ENCODE data around the gene ZCCHC8.
"Not testable (repeated sequence)": the region's sequence is repeated elsewhere in the genome, so short reads cannot be mapped to it uniquely, and the experiment has no call there.

The ZCCHC8 gene

GRCh38 chr12:122500685-122501488, at the start of gene ZCCHC8:
TSS of gene ZCCHC8 (minus strand) at chr12:122500932. CDS start at chr12:122500840, 92 bp downstream.
- DNase-seq = peak; percentile 97

- DNase-seq = no peak
Measured at GRCh38 chr12:122547330-122547729, 46.6 kb upstream of the ZCCHC8 start.

- DNase-seq = no peak
Measured at GRCh38 chr12:122545855-122546254, 45.1 kb upstream of the ZCCHC8 start.

GRCh38 chr12:122544537-122544936, 43.8 kb upstream of the ZCCHC8 start:
- DNase-seq = no peak

GRCh38 chr12:122538496-122538895, 37.8 kb upstream of the ZCCHC8 start:
- DNase-seq = no peak

GRCh38 chr12:122537021-122537420, 36.3 kb upstream of the ZCCHC8 start:
- DNase-seq = no peak

- DNase-seq = no peak
Measured at GRCh38 chr12:122533856-122534255, 33.1 kb upstream of the ZCCHC8 start.

GRCh38 chr12:122528992-122529391, 28.3 kb upstream of the ZCCHC8 start:
- DNase-seq = no peak

GRCh38 chr12:122528582-122528981, 27.9 kb upstream of the ZCCHC8 start:
- DNase-seq = no peak

- DNase-seq = peak; percentile 35 to 39
Measured at GRCh38 chr12:122527478-122527944, 26.8 kb upstream of the ZCCHC8 start.

GRCh38 chr12:122526683-122527477, 26.1 kb upstream of the ZCCHC8 start, which contains the start of the genes KNTC1 and RSRC2:
TSS of gene KNTC1 (plus strand) at chr12:122527249. CDS start at chr12:122530064, 2,815 bp downstream.
TSS of gene RSRC2 (minus strand) at chr12:122526936. CDS start at chr12:122526853, 83 bp downstream.
- DNase-seq = peak; percentile 99 to 100

- DNase-seq = no peak
Measured at GRCh38 chr12:122523846-122524718, 23.4 kb upstream of the ZCCHC8 start.

GRCh38 chr12:122523280-122523679, 22.5 kb upstream of the ZCCHC8 start:
- DNase-seq = no peak

GRCh38 chr12:122520676-122521075, 19.9 kb upstream of the ZCCHC8 start:
- DNase-seq = no peak

- DNase-seq = no peak
Measured at GRCh38 chr12:122519418-122519817, 18.7 kb upstream of the ZCCHC8 start.

GRCh38 chr12:122518908-122519307, 18.2 kb upstream of the ZCCHC8 start:
- DNase-seq = no peak

- DNase-seq = no peak
Measured at GRCh38 chr12:122517877-122518276, 17.1 kb upstream of the ZCCHC8 start.

- no peak for DNase-seq
Measured at GRCh38 chr12:122516544-122517361, 16.0 kb upstream of the ZCCHC8 start.

- no peak for DNase-seq
Measured at GRCh38 chr12:122515275-122515674, 14.5 kb upstream of the ZCCHC8 start.

GRCh38 chr12:122513660-122514059, 12.9 kb upstream of the ZCCHC8 start:
- DNase-seq = no peak

- not testable (repeated sequence) for DNase-seq
Measured at GRCh38 chr12:122513028-122513427, 12.3 kb upstream of the ZCCHC8 start.

GRCh38 chr12:122508163-122508562, 7.4 kb upstream of the ZCCHC8 start:
- no peak for DNase-seq

All from CD4-positive, alpha-beta T cell treated with Interleukin-4 for 1 hour (primary cell).